Suprapubic skin (tissue), 4 donors: ENCODE measurements around the gene DLG1.

Experiments used
- CTCF ChIP-seq, 2 donors: fragments of 200-600 bp in 1 of 2; fragments of 450-650 bp in 1 of 2; sonication (generic) in 1 of 2; IDR thresholded peaks; one replicate each; pipeline ENCODE4 v1.5.1; 2016 to 2019; ENCODE audit warnings: antibody characterized with exemption in 2 of 2, mild to moderate bottlenecking in 1 of 2, moderate library complexity in 1 of 2
- POLR2A ChIP-seq, 2 donors: fragments of 450-650 bp; IDR thresholded peaks; one replicate each; pipeline ENCODE4 v1.6.1; 2017; ENCODE audit warnings: antibody characterized with exemption in 2 of 2, mild to moderate bottlenecking in 2 of 2, moderate library complexity in 2 of 2
- POLR2AphosphoS5 ChIP-seq, 3 donors: sonication (generic); formaldehyde crosslinking; IDR thresholded peaks; one replicate each; pipeline ENCODE4 v1.6.1; 2017; ENCODE audit warnings: antibody characterized with exemption in 3 of 3

GRCh38 chr3:197281849-197282248 is 16.6 kb downstream of the DLG1 start:
- TF ChIP-seq CTCF (IDR thresholded peaks at IDR 0.05), result no peak
- no peak for TF ChIP-seq POLR2A (IDR thresholded peaks at IDR 0.05)
- TF ChIP-seq POLR2AphosphoS5 (IDR thresholded peaks at IDR 0.05), result no peak
